NT2/D1 (cell line): ENCODE results near the gene SLC12A5.

Experiments used
- SUZ12 ChIP-seq: IDR thresholded peaks from 2 replicates; pipeline ENCODE4 v1.6.1; 2011; ENCODE audit not compliant: insufficient read length, insufficient read depth; ENCODE audit errors: extremely low read depth
- YY1 ChIP-seq: IDR thresholded peaks from 2 replicates; pipeline ENCODE4 v1.6.1; 2011; ENCODE audit not compliant: insufficient read length, insufficient read depth
- ZNF274 ChIP-seq: IDR thresholded peaks from 2 replicates; pipeline ENCODE4 v1.6.1; 2011; ENCODE audit warnings: mild to moderate bottlenecking, low read depth, low read length

DNA sequence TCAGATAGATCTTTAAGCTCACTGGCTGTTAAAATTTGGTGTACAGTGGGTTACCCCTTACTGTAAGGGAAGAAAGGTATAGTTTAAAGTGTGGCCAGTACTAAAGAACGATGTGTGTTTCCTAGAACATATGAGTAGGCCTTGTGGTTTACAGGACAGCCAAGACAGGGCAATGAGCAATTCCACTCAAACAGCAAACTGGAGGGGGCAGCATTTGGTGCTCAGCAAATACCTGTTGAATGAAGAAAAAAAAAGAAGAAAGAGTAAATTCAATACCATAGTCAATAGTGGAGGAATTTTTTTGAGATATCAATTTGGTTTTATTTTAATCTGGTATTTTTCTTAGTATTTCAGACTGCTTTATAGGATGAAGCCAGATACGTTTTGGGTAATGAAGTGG, 64.5 kb downstream of the SLC12A5 start:
- TF ChIP-seq ZNF274 (no peak), SUZ12 (no peak), YY1 (no peak)
